ENCODE results near the gene MYF6.

DNA sequence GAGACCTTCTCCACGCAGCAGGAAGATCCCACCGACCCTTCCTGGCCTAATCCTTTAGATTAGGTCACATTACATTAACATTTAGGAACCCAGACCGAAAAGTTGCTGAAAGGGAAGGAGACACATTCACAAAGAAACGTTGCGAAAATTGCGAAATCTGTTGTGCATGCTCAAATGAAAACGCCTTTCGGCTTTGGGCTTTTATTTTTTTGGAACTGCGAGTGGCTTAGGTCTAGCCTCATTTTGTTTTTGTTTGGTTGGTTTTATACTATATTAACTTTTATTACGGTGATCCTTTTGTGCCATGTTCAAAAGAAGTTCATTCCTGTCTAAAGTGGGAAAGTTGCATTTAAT is 1.5 kb downstream of the MYF6 start:
- no peak for TF ChIP-seq POLR2A (IDR thresholded peaks at IDR 0.05; ENCODE audit: extremely low read depth, insufficient read length)
- TF ChIP-seq, protein P1, sequence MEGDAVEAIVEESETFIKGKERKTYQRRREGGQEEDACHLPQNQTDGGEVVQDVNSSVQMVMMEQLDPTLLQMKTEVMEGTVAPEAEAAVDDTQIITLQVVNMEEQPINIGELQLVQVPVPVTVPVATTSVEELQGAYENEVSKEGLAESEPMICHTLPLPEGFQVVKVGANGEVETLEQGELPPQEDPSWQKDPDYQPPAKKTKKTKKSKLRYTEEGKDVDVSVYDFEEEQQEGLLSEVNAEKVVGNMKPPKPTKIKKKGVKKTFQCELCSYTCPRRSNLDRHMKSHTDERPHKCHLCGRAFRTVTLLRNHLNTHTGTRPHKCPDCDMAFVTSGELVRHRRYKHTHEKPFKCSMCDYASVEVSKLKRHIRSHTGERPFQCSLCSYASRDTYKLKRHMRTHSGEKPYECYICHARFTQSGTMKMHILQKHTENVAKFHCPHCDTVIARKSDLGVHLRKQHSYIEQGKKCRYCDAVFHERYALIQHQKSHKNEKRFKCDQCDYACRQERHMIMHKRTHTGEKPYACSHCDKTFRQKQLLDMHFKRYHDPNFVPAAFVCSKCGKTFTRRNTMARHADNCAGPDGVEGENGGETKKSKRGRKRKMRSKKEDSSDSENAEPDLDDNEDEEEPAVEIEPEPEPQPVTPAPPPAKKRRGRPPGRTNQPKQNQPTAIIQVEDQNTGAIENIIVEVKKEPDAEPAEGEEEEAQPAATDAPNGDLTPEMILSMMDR (IDR thresholded peaks at IDR 0.05; ENCODE audit: low read depth, low read length), result no peak

All from NB4 (cell line).